Measurements from ENCODE around the gene PCDHGC3.

Gene PCDHGC3

DNA sequence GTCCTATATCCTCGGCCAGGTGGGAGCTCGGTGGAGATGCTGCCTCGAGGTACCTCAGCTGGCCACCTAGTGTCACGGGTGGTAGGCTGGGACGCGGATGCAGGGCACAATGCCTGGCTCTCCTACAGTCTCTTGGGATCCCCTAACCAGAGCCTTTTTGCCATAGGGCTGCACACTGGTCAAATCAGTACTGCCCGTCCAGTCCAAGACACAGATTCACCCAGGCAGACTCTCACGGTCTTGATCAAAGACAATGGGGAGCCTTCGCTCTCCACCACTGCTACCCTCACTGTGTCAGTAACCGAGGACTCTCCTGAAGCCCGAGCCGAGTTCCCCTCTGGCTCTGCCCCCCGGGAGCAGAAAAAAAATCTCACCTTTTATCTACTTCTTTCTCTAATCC lies 2.0 kb downstream of the PCDHGC3 start:
- no peak for TF ChIP-seq EZH2 (IDR thresholded peaks at IDR 0.05; ENCODE audit: borderline replicate concordance, low read depth, low read length, severe bottlenecking)
- TF ChIP-seq, protein P1, sequence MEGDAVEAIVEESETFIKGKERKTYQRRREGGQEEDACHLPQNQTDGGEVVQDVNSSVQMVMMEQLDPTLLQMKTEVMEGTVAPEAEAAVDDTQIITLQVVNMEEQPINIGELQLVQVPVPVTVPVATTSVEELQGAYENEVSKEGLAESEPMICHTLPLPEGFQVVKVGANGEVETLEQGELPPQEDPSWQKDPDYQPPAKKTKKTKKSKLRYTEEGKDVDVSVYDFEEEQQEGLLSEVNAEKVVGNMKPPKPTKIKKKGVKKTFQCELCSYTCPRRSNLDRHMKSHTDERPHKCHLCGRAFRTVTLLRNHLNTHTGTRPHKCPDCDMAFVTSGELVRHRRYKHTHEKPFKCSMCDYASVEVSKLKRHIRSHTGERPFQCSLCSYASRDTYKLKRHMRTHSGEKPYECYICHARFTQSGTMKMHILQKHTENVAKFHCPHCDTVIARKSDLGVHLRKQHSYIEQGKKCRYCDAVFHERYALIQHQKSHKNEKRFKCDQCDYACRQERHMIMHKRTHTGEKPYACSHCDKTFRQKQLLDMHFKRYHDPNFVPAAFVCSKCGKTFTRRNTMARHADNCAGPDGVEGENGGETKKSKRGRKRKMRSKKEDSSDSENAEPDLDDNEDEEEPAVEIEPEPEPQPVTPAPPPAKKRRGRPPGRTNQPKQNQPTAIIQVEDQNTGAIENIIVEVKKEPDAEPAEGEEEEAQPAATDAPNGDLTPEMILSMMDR (IDR thresholded peaks at IDR 0.05; ENCODE audit: borderline replicate concordance, extremely low read depth, low read length, poor library complexity, severe bottlenecking), result no peak
- H3K4me1 ChIP-seq (ENCODE audit: insufficient read depth, low read length), result peaks cover 17% of the 10 kb centered on the region; the same call in 1 of the 2 replicates
- no peak overlapping the region for H3K4me3 ChIP-seq (ENCODE audit: low read depth in 1 of 2, low read length in 2 of 2)
- no peaks in the 10 kb centered on the region for H4K20me1 ChIP-seq (ENCODE audit: insufficient read depth, low read length)
- no peaks in the 10 kb centered on the region for H3K9me3 ChIP-seq (ENCODE audit: insufficient read depth, low read length, severe bottlenecking)
- no peaks in the 10 kb centered on the region for H3K36me3 ChIP-seq (ENCODE audit: insufficient read depth, low read length)
- H3K4me2 ChIP-seq (ENCODE audit: insufficient read depth, low read length), result no peak overlapping the region
- no peaks in the 10 kb centered on the region for H3K79me2 ChIP-seq (ENCODE audit: insufficient read depth, low read length)
- peaks cover 15% of the 10 kb centered on the region for H3K27me3 ChIP-seq (ENCODE audit: insufficient read depth, low read length, poor library complexity)
- ATAC-seq (ENCODE audit: insufficient read depth, low read depth) (no peak), DNase-seq (no peak)
- H3K27ac ChIP-seq (ENCODE audit: low read length), result no peak overlapping the region
- no peak overlapping the region for H3K9ac ChIP-seq (ENCODE audit: low read depth, low read length)
- no peak overlapping the region for H2AFZ ChIP-seq (ENCODE audit: low read depth, low read length)

- no peaks in the 10 kb centered on the region for H3K9me3 ChIP-seq (ENCODE audit: insufficient read depth, low read length, severe bottlenecking)
- ATAC-seq (ENCODE audit: insufficient read depth, low read depth) (no peak), DNase-seq (no peak)
- peaks cover 15% of the 10 kb centered on the region for H3K27me3 ChIP-seq (ENCODE audit: insufficient read depth, low read length, poor library complexity)
- no peak overlapping the region for H3K4me3 ChIP-seq (ENCODE audit: low read depth in 1 of 2, low read length in 2 of 2)
- H3K79me2 ChIP-seq (ENCODE audit: insufficient read depth, low read length), result no peaks in the 10 kb centered on the region
- no peak overlapping the region for H3K27ac ChIP-seq (ENCODE audit: low read length)
- peaks cover 17% of the 10 kb centered on the region; the same call in 1 of the 2 replicates for H3K4me1 ChIP-seq (ENCODE audit: insufficient read depth, low read length)
- no peaks in the 10 kb centered on the region for H3K36me3 ChIP-seq (ENCODE audit: insufficient read depth, low read length)
- H4K20me1 ChIP-seq (ENCODE audit: insufficient read depth, low read length), result no peaks in the 10 kb centered on the region
- no peak overlapping the region for H2AFZ ChIP-seq (ENCODE audit: low read depth, low read length)
- TF ChIP-seq, protein P1 (IDR thresholded peaks at IDR 0.05; ENCODE audit: borderline replicate concordance, extremely low read depth, low read length, poor library complexity, severe bottlenecking), result no peak
- TF ChIP-seq EZH2 (IDR thresholded peaks at IDR 0.05; ENCODE audit: borderline replicate concordance, low read depth, low read length, severe bottlenecking), result no peak
- no peak overlapping the region for H3K9ac ChIP-seq (ENCODE audit: low read depth, low read length)
- no peak overlapping the region for H3K4me2 ChIP-seq (ENCODE audit: insufficient read depth, low read length)
Observed at GRCh38 chr5:141478321-141478945, 2.7 kb downstream of the PCDHGC3 start.

DNA sequence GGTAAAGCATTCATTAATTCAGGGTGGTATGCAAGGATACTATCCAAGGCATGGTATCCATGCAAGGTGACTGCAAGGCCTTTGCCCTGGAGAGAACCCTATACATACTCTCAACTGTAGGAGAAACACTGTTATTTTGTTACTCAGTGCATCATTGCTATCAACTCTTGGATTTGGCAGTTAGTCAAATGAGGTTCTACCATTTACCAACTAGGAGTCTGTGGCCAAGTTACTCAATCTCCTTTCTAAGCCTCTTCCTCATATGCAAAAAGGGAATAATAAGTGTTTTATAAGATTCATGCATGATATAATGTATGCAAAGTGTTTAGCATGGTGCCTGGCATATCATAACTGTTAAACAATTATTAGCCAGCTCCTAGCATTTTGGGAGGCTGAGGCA lies 4.0 kb downstream of the PCDHGC3 start:
- Histone ChIP-seq H3K9ac (ENCODE audit: low read depth, low read length) (no peak overlapping the region), H3K4me3 (ENCODE audit: low read depth in 1 of 2, low read length in 2 of 2) (no peak overlapping the region), H3K79me2 (ENCODE audit: insufficient read depth, low read length) (no peaks in the 10 kb centered on the region), H3K36me3 (ENCODE audit: insufficient read depth, low read length) (no peaks in the 10 kb centered on the region), H3K4me1 (ENCODE audit: insufficient read depth, low read length) (peaks cover 17% of the 10 kb centered on the region; the same call in 1 of the 2 replicates), H3K27ac (ENCODE audit: low read length) (no peak overlapping the region), H4K20me1 (ENCODE audit: insufficient read depth, low read length) (no peaks in the 10 kb centered on the region), H3K27me3 (ENCODE audit: insufficient read depth, low read length, poor library complexity) (peaks cover 15% of the 10 kb centered on the region), H3K4me2 (ENCODE audit: insufficient read depth, low read length) (no peak overlapping the region), H2AFZ (ENCODE audit: low read depth, low read length) (no peak overlapping the region), H3K9me3 (ENCODE audit: insufficient read depth, low read length, severe bottlenecking) (no peaks in the 10 kb centered on the region)
- no peak for ATAC-seq (ENCODE audit: insufficient read depth, low read depth)
- no peak for DNase-seq
- TF ChIP-seq, protein P1 (IDR thresholded peaks at IDR 0.05; ENCODE audit: borderline replicate concordance, extremely low read depth, low read length, poor library complexity, severe bottlenecking), result no peak
- no peak for TF ChIP-seq EZH2 (IDR thresholded peaks at IDR 0.05; ENCODE audit: borderline replicate concordance, low read depth, low read length, severe bottlenecking)

All from DND-41 (cell line).